Measurements from ENCODE around the gene AFTPH.

DNA sequence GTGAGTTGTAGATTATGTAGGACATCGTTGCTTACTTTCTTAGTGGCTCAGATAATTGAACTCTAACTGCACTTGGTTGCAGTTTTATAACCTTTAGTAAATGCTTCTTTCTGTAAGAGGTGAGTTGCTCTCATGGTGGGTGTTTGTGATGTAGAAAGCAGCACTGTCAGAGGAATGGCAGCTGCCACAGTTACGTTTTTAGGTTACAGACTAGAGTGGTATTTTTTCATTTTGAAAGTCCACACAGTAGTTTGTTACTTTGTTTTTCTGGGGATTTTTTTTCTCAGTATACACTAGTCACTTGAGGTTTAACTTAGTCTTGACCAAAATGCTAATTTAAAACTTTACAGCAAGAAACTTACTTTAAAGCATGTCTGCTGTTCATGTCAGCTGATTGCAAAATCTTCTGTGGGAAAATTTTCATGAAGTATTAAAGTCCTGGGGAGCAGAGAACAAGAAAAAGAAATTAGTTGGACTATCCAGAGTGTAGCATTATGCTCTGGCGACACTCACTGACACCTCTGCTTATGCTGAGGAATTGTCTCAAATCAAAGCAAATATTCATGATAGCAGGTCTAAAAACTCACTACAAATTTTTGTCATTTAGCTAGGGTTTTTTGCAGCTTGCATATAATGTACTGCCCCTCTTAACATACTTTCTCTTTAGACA is 14.8 kb downstream of the AFTPH start:
- TF ChIP-seq, protein P1, sequence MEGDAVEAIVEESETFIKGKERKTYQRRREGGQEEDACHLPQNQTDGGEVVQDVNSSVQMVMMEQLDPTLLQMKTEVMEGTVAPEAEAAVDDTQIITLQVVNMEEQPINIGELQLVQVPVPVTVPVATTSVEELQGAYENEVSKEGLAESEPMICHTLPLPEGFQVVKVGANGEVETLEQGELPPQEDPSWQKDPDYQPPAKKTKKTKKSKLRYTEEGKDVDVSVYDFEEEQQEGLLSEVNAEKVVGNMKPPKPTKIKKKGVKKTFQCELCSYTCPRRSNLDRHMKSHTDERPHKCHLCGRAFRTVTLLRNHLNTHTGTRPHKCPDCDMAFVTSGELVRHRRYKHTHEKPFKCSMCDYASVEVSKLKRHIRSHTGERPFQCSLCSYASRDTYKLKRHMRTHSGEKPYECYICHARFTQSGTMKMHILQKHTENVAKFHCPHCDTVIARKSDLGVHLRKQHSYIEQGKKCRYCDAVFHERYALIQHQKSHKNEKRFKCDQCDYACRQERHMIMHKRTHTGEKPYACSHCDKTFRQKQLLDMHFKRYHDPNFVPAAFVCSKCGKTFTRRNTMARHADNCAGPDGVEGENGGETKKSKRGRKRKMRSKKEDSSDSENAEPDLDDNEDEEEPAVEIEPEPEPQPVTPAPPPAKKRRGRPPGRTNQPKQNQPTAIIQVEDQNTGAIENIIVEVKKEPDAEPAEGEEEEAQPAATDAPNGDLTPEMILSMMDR (IDR thresholded peaks at IDR 0.05; ENCODE audit: borderline replicate concordance, extremely low read depth, low read length, poor library complexity, severe bottlenecking): no peak
- TF ChIP-seq EZH2 (IDR thresholded peaks at IDR 0.05; ENCODE audit: borderline replicate concordance, low read depth, low read length, severe bottlenecking): no peak

Measured in DND-41 (cell line).